HL-60/S4 (cell line): Measurements from ENCODE around the gene FAM184B.

Experiments used
- in situ Hi-C: fragments of 300-500 bp; cut with MboI; formaldehyde crosslinking; loops from 2 replicates; pipeline ENCODE4 v1.14.3; 2022; ENCODE audit warnings: low sequenced_read_pairs

FAM184B gene

GRCh38 chr4:17587094-17587822, 194.2 kb downstream of the FAM184B start:
- in situ Hi-C loops: no loop called here

- in situ Hi-C loops: no loop called here
Measured at GRCh38 chr4:17584521-17585213, 196.8 kb downstream of the FAM184B start.

- in situ Hi-C loops: no loop called here
Measured at GRCh38 chr4:17583941-17584340, 197.5 kb downstream of the FAM184B start.

- in situ Hi-C loops: no loop called here
Measured at GRCh38 chr4:17583276-17583675, 198.1 kb downstream of the FAM184B start.

GRCh38 chr4:17580969-17581368, 200.5 kb downstream of the FAM184B start:
- in situ Hi-C loops: no loop called here
